Measurements from ENCODE around the gene PLCB2. TPM values are rescaled to one million over a fixed set of nuclear protein-coding genes. Genes with fewer than 3 reads are reported as not detected.

Gene PLCB2
- total RNA-seq, 1 experiment from 2014 or later: 0.92 TPM

GRCh38 chr15:40322531-40323238 lies 14.9 kb upstream of the PLCB2 start:
- BruUV-seq (replicated peaks): no TSS peak
- Histone ChIP-seq H3K79me2 (ENCODE audit: low read depth) (0 out of 2 replicates have a peak, but pooled peaks cover 2% of the 10 kb centered on the region), H2AFZ (no peak overlapping the region), H3K4me2 (peak overlapping the region; percentile 59), H3F3A (ENCODE audit: insufficient read depth, low read depth) (no peaks in the 10 kb centered on the region), H3K9me2 (ENCODE audit: insufficient read depth) (no peaks in the 10 kb centered on the region), H3K4me3 (peak overlapping the region; percentile 56; the same call in 1 of the 2 replicates), H3K9me3 (ENCODE audit: insufficient read depth, low read depth) (no peaks in the 10 kb centered on the region), H4K20me1 (ENCODE audit: insufficient read depth) (no peaks in the 10 kb centered on the region), H3K4me1 (replicated peaks; ENCODE audit: insufficient read depth) (peaks cover 10% of the 10 kb centered on the region; the same call in 1 of the 2 replicates), H3K27ac (no peak overlapping the region), H3K27me3 (ENCODE audit: insufficient read depth, low read depth) (no peaks in the 10 kb centered on the region), H3K36me3 (ENCODE audit: low read depth) (no peaks in the 10 kb centered on the region)
- CTCF ChIA-PET: interaction anchor here (0.6 to 1.2 kb wide), 7 partner anchors 9 to 117 kb away, joined by 3 to 6 read pairs (median 5); no protein-coding TSS in a partner anchor
- POLR2A ChIA-PET (ENCODE audit: unreplicated experiment): interaction anchor here (0.6 kb wide), 1 partner anchor 414 kb away, joined by 4 read pairs; no protein-coding TSS in a partner anchor
- TF ChIP-seq CTCF (conservative IDR thresholded peaks at IDR 0.05): no peak
- no peak for TF ChIP-seq EZH2 (IDR thresholded peaks at IDR 0.05; ENCODE audit: low read depth)
- no peak for DNase-seq
- intact Hi-C loops (cut with micrococcal nuclease; ENCODE audit: unreplicated experiment): loop anchor here (1.0 to 5.0 kb wide), 2 partner anchors 40 to 98 kb away; partner anchors contain the start of gene ANKRD63

GRCh38 chr15:40320931-40321371 lies 13.2 kb upstream of the PLCB2 start:
- Histone ChIP-seq H4K20me1 (ENCODE audit: insufficient read depth) (no peaks in the 10 kb centered on the region), H3K27me3 (ENCODE audit: insufficient read depth, low read depth) (no peaks in the 10 kb centered on the region), H3K27ac (no peak overlapping the region), H2AFZ (no peak overlapping the region), H3K4me2 (no peak overlapping the region), H3K4me3 (no peak overlapping the region), H3K9me2 (ENCODE audit: insufficient read depth) (no peaks in the 10 kb centered on the region), H3K9me3 (ENCODE audit: insufficient read depth, low read depth) (no peaks in the 10 kb centered on the region), H3F3A (ENCODE audit: insufficient read depth, low read depth) (no peaks in the 10 kb centered on the region), H3K79me2 (ENCODE audit: low read depth) (0 out of 2 replicates have a peak, but pooled peaks cover 2% of the 10 kb centered on the region), H3K36me3 (ENCODE audit: low read depth) (no peaks in the 10 kb centered on the region), H3K4me1 (replicated peaks; ENCODE audit: insufficient read depth) (peaks cover 10% of the 10 kb centered on the region; the same call in 1 of the 2 replicates)
- no TSS peak for BruUV-seq (replicated peaks)
- intact Hi-C loops (cut with micrococcal nuclease; ENCODE audit: unreplicated experiment): loop anchor here (1.0 to 5.0 kb wide), 2 partner anchors 39 to 47 kb away; partner anchors contain the start of gene ANKRD63
- POLR2A ChIA-PET (ENCODE audit: unreplicated experiment): no interaction called here
- CTCF ChIA-PET: interaction anchor here (0.6 kb wide), 1 partner anchor 550 kb away, joined by 3 read pairs; no protein-coding TSS in a partner anchor
- peak; percentile 89 for TF ChIP-seq CTCF (conservative IDR thresholded peaks at IDR 0.05)
- TF ChIP-seq EZH2 (IDR thresholded peaks at IDR 0.05; ENCODE audit: low read depth): no peak
- peak in 1 of 2 experiments; percentile 53 for DNase-seq

- Histone ChIP-seq H3K4me2 (no peak overlapping the region), H3K4me1 (replicated peaks; ENCODE audit: insufficient read depth) (peaks cover 8% of the 10 kb centered on the region; the same call in 1 of the 2 replicates), H3K27me3 (ENCODE audit: insufficient read depth, low read depth) (no peaks in the 10 kb centered on the region), H4K20me1 (ENCODE audit: insufficient read depth) (no peaks in the 10 kb centered on the region), H3K79me2 (ENCODE audit: low read depth) (0 out of 2 replicates have a peak, but pooled peaks cover 2% of the 10 kb centered on the region), H3K27ac (no peak overlapping the region), H3K36me3 (ENCODE audit: low read depth) (no peaks in the 10 kb centered on the region), H3K9me3 (ENCODE audit: insufficient read depth, low read depth) (no peaks in the 10 kb centered on the region), H3K4me3 (no peak overlapping the region), H3K9me2 (ENCODE audit: insufficient read depth) (no peaks in the 10 kb centered on the region), H2AFZ (no peak overlapping the region), H3F3A (ENCODE audit: insufficient read depth, low read depth) (no peaks in the 10 kb centered on the region)
- POLR2A ChIA-PET (ENCODE audit: unreplicated experiment): no interaction called here
- no TSS peak for BruUV-seq (replicated peaks)
- TF ChIP-seq EZH2 (IDR thresholded peaks at IDR 0.05; ENCODE audit: low read depth) (no peak), CTCF (conservative IDR thresholded peaks at IDR 0.05) (no peak)
- intact Hi-C loops (cut with micrococcal nuclease; ENCODE audit: unreplicated experiment): loop anchor here (5.0 kb wide), 1 partner anchor 38 kb away; the partner anchor contains the start of gene ANKRD63
- CTCF ChIA-PET: no interaction called here
- DNase-seq: no peak
These were observed 12.7 kb upstream of the PLCB2 start for GRCh38 chr15:40320409-40320808.
